IPS-18c (cell line): ENCODE measurements around the gene DNAJC10.
"Not testable (repeated sequence)": the region's sequence is repeated elsewhere in the genome, so short reads cannot be mapped to it uniquely, and the experiment has no call there.

Source experiments
- H3K4me3 ChIP-seq: 2 replicates; pipeline ENCODE4 v1.7.0; 2013; ENCODE audit warnings: low read depth, mild to moderate bottlenecking, low read length, moderate library complexity; ENCODE audit not compliant: insufficient read depth
- H3K9me3 ChIP-seq: one replicate; pipeline ENCODE4 v1.6.1; 2013; ENCODE audit warnings: mild to moderate bottlenecking, low read length, moderate library complexity; ENCODE audit not compliant: control insufficient read depth, insufficient read depth

DNAJC10 gene

GRCh38 chr2:182716650-182716979, 558 bp downstream of the DNAJC10 start:
- no peaks in the 10 kb centered on the region for H3K9me3 ChIP-seq
- H3K4me3 ChIP-seq, result peak overlapping the region; percentile 87

- H3K4me3 ChIP-seq, result no peak overlapping the region
- H3K9me3 ChIP-seq, result no peaks in the 10 kb centered on the region
Measured at GRCh38 chr2:182717416-182717815, 1.4 kb downstream of the DNAJC10 start.

GRCh38 chr2:182717816-182718215, 1.8 kb downstream of the DNAJC10 start:
- Histone ChIP-seq H3K4me3 (no peak overlapping the region), H3K9me3 (no peaks in the 10 kb centered on the region)

GRCh38 chr2:182718459-182718858, 2.4 kb downstream of the DNAJC10 start:
- Histone ChIP-seq H3K9me3 (no peaks in the 10 kb centered on the region), H3K4me3 (no peak overlapping the region)

GRCh38 chr2:182719116-182719515, 3.1 kb downstream of the DNAJC10 start:
- H3K4me3 ChIP-seq, H3K9me3 ChIP-seq: not testable (repeated sequence)

GRCh38 chr2:182724656-182725055, 8.6 kb downstream of the DNAJC10 start:
- Histone ChIP-seq H3K9me3 (no peaks in the 10 kb centered on the region), H3K4me3 (no peak overlapping the region)

GRCh38 chr2:182726473-182726872, 10.4 kb downstream of the DNAJC10 start:
- no peak overlapping the region for H3K4me3 ChIP-seq
- H3K9me3 ChIP-seq, result no peaks in the 10 kb centered on the region

- no peak overlapping the region for H3K4me3 ChIP-seq
- no peaks in the 10 kb centered on the region for H3K9me3 ChIP-seq
Measured at GRCh38 chr2:182728014-182728413, 12.0 kb downstream of the DNAJC10 start.

- H3K4me3 ChIP-seq, result no peak overlapping the region
- no peaks in the 10 kb centered on the region for H3K9me3 ChIP-seq
Measured at GRCh38 chr2:182729710-182730339, 13.8 kb downstream of the DNAJC10 start.

GRCh38 chr2:182730486-182730885, 14.4 kb downstream of the DNAJC10 start:
- Histone ChIP-seq H3K4me3 (no peak overlapping the region), H3K9me3 (no peaks in the 10 kb centered on the region)

- Histone ChIP-seq H3K9me3 (no peaks in the 10 kb centered on the region), H3K4me3 (no peak overlapping the region)
Measured at GRCh38 chr2:182732736-182733135, 16.7 kb downstream of the DNAJC10 start.

GRCh38 chr2:182733572-182733971, 17.5 kb downstream of the DNAJC10 start:
- H3K4me3 ChIP-seq, result no peak overlapping the region
- H3K9me3 ChIP-seq, result no peaks in the 10 kb centered on the region

GRCh38 chr2:182736856-182737255, 20.8 kb downstream of the DNAJC10 start:
- H3K4me3 ChIP-seq, H3K9me3 ChIP-seq: not testable (repeated sequence)

GRCh38 chr2:182740701-182741100, 24.6 kb downstream of the DNAJC10 start:
- Histone ChIP-seq H3K4me3 (no peak overlapping the region), H3K9me3 (no peaks in the 10 kb centered on the region)

- H3K4me3 ChIP-seq, result no peak overlapping the region
- no peaks in the 10 kb centered on the region for H3K9me3 ChIP-seq
Measured at GRCh38 chr2:182741620-182742019, 25.6 kb downstream of the DNAJC10 start.

- H3K4me3 ChIP-seq, result no peak overlapping the region
- no peaks in the 10 kb centered on the region for H3K9me3 ChIP-seq
Measured at GRCh38 chr2:182744490-182744889, 28.4 kb downstream of the DNAJC10 start.

- Histone ChIP-seq H3K4me3 (no peak overlapping the region), H3K9me3 (no peaks in the 10 kb centered on the region)
Measured at GRCh38 chr2:182745061-182745460, 29.0 kb downstream of the DNAJC10 start.

GRCh38 chr2:182745894-182746293, 29.8 kb downstream of the DNAJC10 start:
- not testable (repeated sequence) for H3K9me3 ChIP-seq, H3K4me3 ChIP-seq

- Histone ChIP-seq H3K9me3 (no peaks in the 10 kb centered on the region), H3K4me3 (no peak overlapping the region)
Measured at GRCh38 chr2:182754231-182754630, 38.2 kb downstream of the DNAJC10 start.
